Measurements from ENCODE around the gene SIPA1L3.

The SIPA1L3 gene

DNA sequence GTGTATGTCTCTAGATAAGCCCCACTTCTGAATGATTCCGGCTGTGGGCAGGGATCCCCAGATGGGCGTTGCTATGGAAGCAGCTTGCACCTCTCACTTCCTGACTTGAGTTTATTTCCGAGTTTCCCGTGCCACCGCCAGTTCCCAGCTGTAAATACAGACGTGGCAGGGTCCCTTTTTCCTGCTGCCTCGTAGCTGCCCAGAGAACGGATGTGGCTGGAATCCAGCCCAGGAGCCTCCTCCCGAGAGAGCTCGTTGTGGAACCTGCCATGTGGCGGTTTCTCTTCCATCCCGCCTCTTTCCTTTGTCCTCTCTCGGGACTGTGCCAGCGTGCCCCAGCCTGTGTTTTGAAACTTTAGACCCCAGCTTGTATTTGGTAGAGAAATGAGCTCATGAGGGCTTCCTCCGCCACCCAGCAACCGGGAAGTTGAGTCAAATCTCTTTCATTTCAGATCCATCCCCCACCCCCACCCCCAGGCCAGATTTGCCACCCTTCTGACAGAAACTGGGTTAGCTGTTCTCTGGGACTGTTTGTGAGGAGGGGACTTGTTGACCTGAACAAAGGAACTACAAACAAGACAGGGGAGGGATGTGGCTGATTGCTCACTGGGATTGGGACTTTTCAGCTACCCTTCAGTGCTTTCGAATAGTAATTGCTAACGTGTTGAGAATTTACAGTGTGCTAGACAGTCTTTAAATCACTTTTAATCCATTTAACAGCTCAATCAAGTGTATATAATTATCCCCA is 96.6 kb downstream of the SIPA1L3 start:
- peaks cover 15% of the 10 kb centered on the region; the same call in 1 of the 2 replicates for H3F3A ChIP-seq (ENCODE audit: insufficient read depth)
- H2AFZ ChIP-seq (ENCODE audit: low read depth, low read length, severe bottlenecking): no peak overlapping the region
- peaks cover 91% of the 10 kb centered on the region for H3K79me2 ChIP-seq (ENCODE audit: insufficient read depth, low read length)
- H3K4me2 ChIP-seq (ENCODE audit: low read depth, low read length, poor library complexity, severe bottlenecking): peak overlapping the region; percentile 45
- no peaks in the 10 kb centered on the region for H4K20me1 ChIP-seq (ENCODE audit: low read depth, low read length)
- H3K27ac ChIP-seq (ENCODE audit: low read depth, low read length): peak overlapping the region; percentile 60
- H3K27me3 ChIP-seq (ENCODE audit: low read length): no peaks in the 10 kb centered on the region
- peak overlapping the region; percentile 34 for H3K4me3 ChIP-seq (ENCODE audit: insufficient read depth, low read length, poor library complexity, severe bottlenecking)
- TF ChIP-seq, protein P1, sequence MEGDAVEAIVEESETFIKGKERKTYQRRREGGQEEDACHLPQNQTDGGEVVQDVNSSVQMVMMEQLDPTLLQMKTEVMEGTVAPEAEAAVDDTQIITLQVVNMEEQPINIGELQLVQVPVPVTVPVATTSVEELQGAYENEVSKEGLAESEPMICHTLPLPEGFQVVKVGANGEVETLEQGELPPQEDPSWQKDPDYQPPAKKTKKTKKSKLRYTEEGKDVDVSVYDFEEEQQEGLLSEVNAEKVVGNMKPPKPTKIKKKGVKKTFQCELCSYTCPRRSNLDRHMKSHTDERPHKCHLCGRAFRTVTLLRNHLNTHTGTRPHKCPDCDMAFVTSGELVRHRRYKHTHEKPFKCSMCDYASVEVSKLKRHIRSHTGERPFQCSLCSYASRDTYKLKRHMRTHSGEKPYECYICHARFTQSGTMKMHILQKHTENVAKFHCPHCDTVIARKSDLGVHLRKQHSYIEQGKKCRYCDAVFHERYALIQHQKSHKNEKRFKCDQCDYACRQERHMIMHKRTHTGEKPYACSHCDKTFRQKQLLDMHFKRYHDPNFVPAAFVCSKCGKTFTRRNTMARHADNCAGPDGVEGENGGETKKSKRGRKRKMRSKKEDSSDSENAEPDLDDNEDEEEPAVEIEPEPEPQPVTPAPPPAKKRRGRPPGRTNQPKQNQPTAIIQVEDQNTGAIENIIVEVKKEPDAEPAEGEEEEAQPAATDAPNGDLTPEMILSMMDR (IDR thresholded peaks at IDR 0.05; ENCODE audit: insufficient read depth, low read length, poor library complexity, severe bottlenecking): no peak
- H3K9ac ChIP-seq (ENCODE audit: low read length): peak overlapping the region; percentile 45
- H3K36me3 ChIP-seq (ENCODE audit: low read length): no peaks in the 10 kb centered on the region
- no peaks in the 10 kb centered on the region for H3K9me3 ChIP-seq (ENCODE audit: insufficient read depth, low read length)
- H3K9me2 ChIP-seq (replicated peaks; ENCODE audit: insufficient read depth, low read length): no peaks in the 10 kb centered on the region

DNA sequence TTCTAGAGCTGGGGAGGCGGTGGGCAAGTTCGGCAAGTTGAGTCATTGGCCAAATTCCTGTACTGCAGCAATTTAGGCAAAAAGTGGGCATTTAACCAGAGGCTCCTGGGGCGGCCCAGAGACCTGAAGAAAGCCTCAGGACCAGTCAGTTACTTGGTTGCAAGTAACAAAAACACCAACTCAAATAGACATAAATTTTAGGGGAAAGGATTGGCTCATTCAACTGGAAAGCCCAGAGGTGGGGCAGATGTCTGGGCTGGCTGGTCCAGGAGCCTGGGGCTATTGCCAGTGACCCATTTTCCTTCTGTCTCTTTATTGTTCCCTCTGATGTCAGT is 97.1 kb downstream of the SIPA1L3 start:
- H3K27me3 ChIP-seq (ENCODE audit: low read length): no peaks in the 10 kb centered on the region
- H3K79me2 ChIP-seq (ENCODE audit: insufficient read depth, low read length): peaks cover 91% of the 10 kb centered on the region
- H2AFZ ChIP-seq (ENCODE audit: low read depth, low read length, severe bottlenecking): no peak overlapping the region
- no peaks in the 10 kb centered on the region for H3K9me3 ChIP-seq (ENCODE audit: insufficient read depth, low read length)
- no peaks in the 10 kb centered on the region for H4K20me1 ChIP-seq (ENCODE audit: low read depth, low read length)
- no peaks in the 10 kb centered on the region for H3K9me2 ChIP-seq (replicated peaks; ENCODE audit: insufficient read depth, low read length)
- no peaks in the 10 kb centered on the region for H3K36me3 ChIP-seq (ENCODE audit: low read length)
- no peak for TF ChIP-seq EZH2phosphoT487 (conservative IDR thresholded peaks at IDR 0.05; ENCODE audit: low read length)
- TF ChIP-seq, protein P1 (IDR thresholded peaks at IDR 0.05; ENCODE audit: insufficient read depth, low read length, poor library complexity, severe bottlenecking): no peak
- H3F3A ChIP-seq (ENCODE audit: insufficient read depth): peaks cover 15% of the 10 kb centered on the region; the same call in 1 of the 2 replicates
- H3K4me3 ChIP-seq (ENCODE audit: insufficient read depth, low read length, poor library complexity, severe bottlenecking): peak overlapping the region; percentile 34
- peak overlapping the region; percentile 45 for H3K9ac ChIP-seq (ENCODE audit: low read length)
- H3K4me2 ChIP-seq (ENCODE audit: low read depth, low read length, poor library complexity, severe bottlenecking): peak overlapping the region; percentile 45
- H3K27ac ChIP-seq (ENCODE audit: low read depth, low read length): peak overlapping the region; percentile 60

DNA sequence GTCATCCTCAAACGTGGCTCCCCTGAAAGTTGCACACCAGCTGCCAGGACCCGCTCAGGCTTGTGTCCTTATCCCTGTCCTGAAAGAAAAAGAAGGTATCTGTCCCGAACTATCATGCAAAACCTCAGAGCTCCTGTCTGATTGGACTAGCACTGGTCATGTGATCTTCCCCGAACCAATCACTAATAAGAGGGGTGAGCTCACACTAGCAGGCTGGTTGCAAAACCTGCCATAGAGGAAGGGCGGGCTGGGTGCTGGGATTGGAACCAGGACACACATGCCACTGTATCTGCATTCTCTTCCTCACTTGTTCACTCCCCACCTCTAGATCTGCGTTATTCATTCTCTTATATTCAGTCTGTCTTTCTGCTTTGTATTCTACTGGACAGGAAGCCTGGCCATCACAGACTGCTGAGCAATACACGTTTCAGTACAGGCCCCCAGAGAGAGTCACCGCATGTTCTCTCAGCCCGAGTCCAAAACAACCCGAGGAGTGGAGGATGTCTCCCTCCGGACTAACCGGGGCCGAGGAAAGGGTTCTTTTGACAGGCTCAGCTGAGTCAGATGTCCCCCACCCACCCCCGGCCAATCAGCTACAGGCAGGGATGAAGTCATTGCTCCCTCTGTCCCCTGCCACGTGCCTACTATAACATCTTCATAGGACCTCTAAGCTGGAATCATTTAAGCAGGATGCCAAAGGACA is 97.7 kb downstream of the SIPA1L3 start:
- H4K20me1 ChIP-seq (ENCODE audit: low read depth, low read length): no peaks in the 10 kb centered on the region
- peaks cover 91% of the 10 kb centered on the region for H3K79me2 ChIP-seq (ENCODE audit: insufficient read depth, low read length)
- H3K4me3 ChIP-seq (ENCODE audit: insufficient read depth, low read length, poor library complexity, severe bottlenecking): peak overlapping the region; percentile 34
- peak overlapping the region; percentile 60 for H3K27ac ChIP-seq (ENCODE audit: low read depth, low read length)
- peaks cover 15% of the 10 kb centered on the region; the same call in 1 of the 2 replicates for H3F3A ChIP-seq (ENCODE audit: insufficient read depth)
- H3K36me3 ChIP-seq (ENCODE audit: low read length): no peaks in the 10 kb centered on the region
- no peaks in the 10 kb centered on the region for H3K27me3 ChIP-seq (ENCODE audit: low read length)
- H3K9me2 ChIP-seq (replicated peaks; ENCODE audit: insufficient read depth, low read length): no peaks in the 10 kb centered on the region
- H2AFZ ChIP-seq (ENCODE audit: low read depth, low read length, severe bottlenecking): no peak overlapping the region
- TF ChIP-seq, protein P1 (IDR thresholded peaks at IDR 0.05; ENCODE audit: insufficient read depth, low read length, poor library complexity, severe bottlenecking): no peak
- TF ChIP-seq EZH2phosphoT487 (conservative IDR thresholded peaks at IDR 0.05; ENCODE audit: low read length): no peak
- no peaks in the 10 kb centered on the region for H3K9me3 ChIP-seq (ENCODE audit: insufficient read depth, low read length)
- peak overlapping the region; percentile 45 for H3K9ac ChIP-seq (ENCODE audit: low read length)
- H3K4me2 ChIP-seq (ENCODE audit: low read depth, low read length, poor library complexity, severe bottlenecking): peak overlapping the region; percentile 45

Data from SU-DHL-6 (cell line).